Measurements from ENCODE around the gene CD276.

GRCh38 chr15:73695773-73696640 lies 11.8 kb downstream of the CD276 start:
- TF ChIP-seq POLR2A (IDR thresholded peaks at IDR 0.05), result no peak
- TF ChIP-seq, protein P1, sequence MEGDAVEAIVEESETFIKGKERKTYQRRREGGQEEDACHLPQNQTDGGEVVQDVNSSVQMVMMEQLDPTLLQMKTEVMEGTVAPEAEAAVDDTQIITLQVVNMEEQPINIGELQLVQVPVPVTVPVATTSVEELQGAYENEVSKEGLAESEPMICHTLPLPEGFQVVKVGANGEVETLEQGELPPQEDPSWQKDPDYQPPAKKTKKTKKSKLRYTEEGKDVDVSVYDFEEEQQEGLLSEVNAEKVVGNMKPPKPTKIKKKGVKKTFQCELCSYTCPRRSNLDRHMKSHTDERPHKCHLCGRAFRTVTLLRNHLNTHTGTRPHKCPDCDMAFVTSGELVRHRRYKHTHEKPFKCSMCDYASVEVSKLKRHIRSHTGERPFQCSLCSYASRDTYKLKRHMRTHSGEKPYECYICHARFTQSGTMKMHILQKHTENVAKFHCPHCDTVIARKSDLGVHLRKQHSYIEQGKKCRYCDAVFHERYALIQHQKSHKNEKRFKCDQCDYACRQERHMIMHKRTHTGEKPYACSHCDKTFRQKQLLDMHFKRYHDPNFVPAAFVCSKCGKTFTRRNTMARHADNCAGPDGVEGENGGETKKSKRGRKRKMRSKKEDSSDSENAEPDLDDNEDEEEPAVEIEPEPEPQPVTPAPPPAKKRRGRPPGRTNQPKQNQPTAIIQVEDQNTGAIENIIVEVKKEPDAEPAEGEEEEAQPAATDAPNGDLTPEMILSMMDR (IDR thresholded peaks at IDR 0.05), result no peak
- no peak for TF ChIP-seq POLR2AphosphoS5 (IDR thresholded peaks at IDR 0.05; ENCODE audit: insufficient read depth in 1 of 2, low read depth in 1 of 2)
